PC-9 (cell line): Measurements from ENCODE around the gene FADS3. TPM values are rescaled to one million over a fixed set of nuclear protein-coding genes. Genes with fewer than 3 reads are reported as not detected.

ENCODE experiments used
- BruUV-seq: library from RNA; stranded (reverse); fragments of 400-500 nt; replicated peaks from 2 replicates; lab custom pipeline; 2021; lab: Mats Ljungman, UMichigan
- CTCF ChIA-PET: fragments of 300-600 bp; sonication (Branson Sonifier 250); formaldehyde crosslinking; loops from one replicate; lab custom pipeline; 2022; ENCODE audit warnings: antibody characterized with exemption; lab: Charles Lee
- POLR2A ChIA-PET: fragments of 300-600 bp; sonication (Branson Sonifier 250); formaldehyde crosslinking; loops from one replicate; lab custom pipeline; 2022; ENCODE audit warnings: antibody characterized with exemption; ENCODE audit not compliant: unreplicated experiment; lab: Charles Lee
- DNase-seq, 2 experiments: peaks; one replicate each; pipeline versions ENCODE4 v3.0.0 to v3.0.0-alpha.2; 2015 to 2022; ENCODE audit warnings: mixed read lengths in 1 of 2
- H2AFZ ChIP-seq: fragments of 200-600 bp; sonication (generic); 2 replicates; pipeline ENCODE4 v1.8.1; 2017; ENCODE audit warnings: antibody characterized with exemption
- H3F3A ChIP-seq: fragments of 200-600 bp; sonication (generic); 2 replicates; pipeline ENCODE4 v1.8.1; 2017; ENCODE audit warnings: antibody characterized with exemption, mild to moderate bottlenecking, low read depth; ENCODE audit not compliant: insufficient read depth
- H3K27ac ChIP-seq: fragments of 200-600 bp; sonication (generic); 2 replicates; pipeline ENCODE4 v1.6.1; 2016; ENCODE audit warnings: mixed run types
- H3K27me3 ChIP-seq: fragments of 200-600 bp; sonication (generic); 2 replicates; pipeline ENCODE4 v1.6.1; 2016; ENCODE audit warnings: low read depth, mixed run types; ENCODE audit not compliant: insufficient read depth
- H3K36me3 ChIP-seq: fragments of 200-600 bp; sonication (generic); 2 replicates; pipeline ENCODE4 v1.6.1; 2016; ENCODE audit warnings: low read depth, mixed run types
- H3K4me1 ChIP-seq: fragments of 200-600 bp; sonication (generic); replicated peaks from 2 replicates; pipeline ENCODE4 v1.6.1; 2016; ENCODE audit warnings: mixed run types; ENCODE audit not compliant: insufficient read depth
- H3K4me2 ChIP-seq: fragments of 200-600 bp; sonication (generic); 2 replicates; pipeline ENCODE4 v1.6.1; 2017; ENCODE audit warnings: mixed run types
- H3K4me3 ChIP-seq: fragments of 200-600 bp; sonication (generic); 2 replicates; pipeline ENCODE4 v1.6.1; 2016; ENCODE audit warnings: mixed run types
- H3K79me2 ChIP-seq: fragments of 200-600 bp; sonication (generic); 2 replicates; pipeline ENCODE4 v1.6.1; 2017; ENCODE audit warnings: low read depth, mixed run types
- H3K9me2 ChIP-seq: fragments of 200-600 bp; sonication (generic); 2 replicates; pipeline ENCODE4 v1.8.1; 2017; ENCODE audit warnings: mild to moderate bottlenecking; ENCODE audit not compliant: insufficient read depth
- H3K9me3 ChIP-seq: fragments of 200-600 bp; sonication (generic); 2 replicates; pipeline ENCODE4 v1.8.1; 2016; ENCODE audit warnings: low read depth; ENCODE audit not compliant: insufficient read depth
- H4K20me1 ChIP-seq: fragments of 200-600 bp; sonication (generic); 2 replicates; pipeline ENCODE4 v1.8.1; 2017; ENCODE audit not compliant: insufficient read depth
- EZH2 ChIP-seq: fragments of 200-600 bp; sonication (generic); IDR thresholded peaks from 2 replicates; pipeline ENCODE4 v1.8.0; 2017; ENCODE audit warnings: antibody characterized with exemption, low read depth
- intact Hi-C: fragments of 100-400 bp; cut with micrococcal nuclease; formaldehyde crosslinking; loops from one replicate; pipeline ENCODE4 v1.10.0; 2022; ENCODE audit not compliant: unreplicated experiment
- total RNA-seq: library from RNA; stranded (reverse); gene quantifications from 2 replicates; pipeline ENCODE4 v1.2.3, GENCODE V29; 2021
- TF ChIP-seq, protein P1 (sequence below): fragments of 200-600 bp; sonication (generic); conservative IDR thresholded peaks from 2 replicates; pipeline ENCODE4 v1.6.1; 2017; ENCODE audit warnings: mixed run types, antibody characterized with exemption, mild to moderate bottlenecking, moderate library complexity

FADS3 gene
- total RNA-seq, 1 experiment from 2014 or later = 75.5 TPM

DNA sequence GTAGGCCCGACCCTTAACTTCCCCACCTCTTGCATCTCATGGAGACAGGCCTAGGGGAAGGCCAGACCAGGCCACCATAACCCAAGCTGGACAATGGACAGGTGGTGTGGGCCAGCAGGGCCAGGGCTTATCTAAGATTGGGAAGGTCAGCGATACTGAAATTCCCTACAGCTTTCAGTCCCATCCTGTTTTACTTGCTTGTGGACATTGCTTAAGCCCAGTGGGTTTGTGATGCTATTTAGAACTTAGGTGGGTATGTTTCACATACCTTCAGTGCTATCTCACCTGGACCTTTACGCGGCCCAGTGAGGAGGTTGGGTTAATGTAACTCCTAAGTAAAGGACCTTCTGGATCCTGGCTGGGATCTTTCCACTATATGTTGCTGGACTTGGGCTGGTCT, 61.5 kb downstream of the FADS3 start:
- Histone ChIP-seq H3K4me2 (no peak overlapping the region), H3K4me1 (0 out of 2 replicates have a peak, but pooled peaks cover 5% of the 10 kb centered on the region), H3K9me2 (no peaks in the 10 kb centered on the region), H3K27me3 (no peaks in the 10 kb centered on the region), H3K79me2 (no peaks in the 10 kb centered on the region), H2AFZ (no peak overlapping the region), H3K9me3 (no peaks in the 10 kb centered on the region), H3F3A (no peaks in the 10 kb centered on the region), H3K36me3 (no peaks in the 10 kb centered on the region), H4K20me1 (no peaks in the 10 kb centered on the region), H3K27ac (no peak overlapping the region), H3K4me3 (no peak overlapping the region)
- BruUV-seq = no TSS peak
- ChIA-PET POLR2A (interaction anchor here (0.6 kb wide), 1 partner anchor 143 kb away, joined by 4 read pairs; no protein-coding TSS in a partner anchor), CTCF (interaction anchor here (0.6 to 1.4 kb wide), 2 partner anchors 15 to 24 kb away, joined by 3 read pairs; no protein-coding TSS in a partner anchor)
- no peak for TF ChIP-seq EZH2
- TF ChIP-seq, protein P1, sequence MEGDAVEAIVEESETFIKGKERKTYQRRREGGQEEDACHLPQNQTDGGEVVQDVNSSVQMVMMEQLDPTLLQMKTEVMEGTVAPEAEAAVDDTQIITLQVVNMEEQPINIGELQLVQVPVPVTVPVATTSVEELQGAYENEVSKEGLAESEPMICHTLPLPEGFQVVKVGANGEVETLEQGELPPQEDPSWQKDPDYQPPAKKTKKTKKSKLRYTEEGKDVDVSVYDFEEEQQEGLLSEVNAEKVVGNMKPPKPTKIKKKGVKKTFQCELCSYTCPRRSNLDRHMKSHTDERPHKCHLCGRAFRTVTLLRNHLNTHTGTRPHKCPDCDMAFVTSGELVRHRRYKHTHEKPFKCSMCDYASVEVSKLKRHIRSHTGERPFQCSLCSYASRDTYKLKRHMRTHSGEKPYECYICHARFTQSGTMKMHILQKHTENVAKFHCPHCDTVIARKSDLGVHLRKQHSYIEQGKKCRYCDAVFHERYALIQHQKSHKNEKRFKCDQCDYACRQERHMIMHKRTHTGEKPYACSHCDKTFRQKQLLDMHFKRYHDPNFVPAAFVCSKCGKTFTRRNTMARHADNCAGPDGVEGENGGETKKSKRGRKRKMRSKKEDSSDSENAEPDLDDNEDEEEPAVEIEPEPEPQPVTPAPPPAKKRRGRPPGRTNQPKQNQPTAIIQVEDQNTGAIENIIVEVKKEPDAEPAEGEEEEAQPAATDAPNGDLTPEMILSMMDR = no peak
- no peak for DNase-seq
- intact Hi-C loops = no loop called here

DNA sequence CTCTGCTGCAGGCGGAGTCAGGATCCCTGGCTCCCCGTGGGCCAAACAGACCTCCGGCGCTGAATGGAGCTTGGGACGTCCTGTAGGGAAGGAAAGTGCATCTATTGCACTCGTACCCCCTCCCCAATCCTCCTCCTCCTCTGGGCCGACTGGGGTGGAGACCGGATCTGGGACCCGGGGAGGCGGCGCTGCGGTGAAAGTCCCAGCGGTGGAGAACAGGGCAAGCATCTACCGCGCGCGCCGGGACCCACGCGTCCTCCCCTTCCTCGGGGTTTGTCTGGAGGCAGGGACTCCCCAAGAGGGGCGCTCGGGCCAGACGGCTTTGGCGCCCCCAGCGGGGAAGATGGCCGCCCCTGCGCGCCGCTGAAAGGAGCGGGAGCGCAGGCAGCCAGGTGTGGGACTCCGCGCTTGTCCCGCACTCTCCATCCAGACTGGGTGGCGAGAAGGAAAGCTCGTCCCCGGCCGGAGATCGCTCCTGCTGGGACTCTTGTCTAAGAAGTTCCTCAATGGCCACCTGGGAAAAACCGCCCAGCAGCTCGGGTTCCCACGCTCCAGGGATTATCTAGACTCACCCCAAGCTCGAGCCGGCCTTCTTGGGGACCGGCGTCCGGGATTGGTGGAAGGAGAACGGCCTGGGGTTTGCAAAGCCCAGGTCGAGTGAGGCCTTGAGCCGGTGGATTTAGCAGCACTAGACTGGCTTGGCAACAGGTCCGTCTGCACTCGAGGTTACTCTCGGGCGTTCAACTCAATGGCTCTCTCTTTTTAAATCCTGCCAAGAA, 62.5 kb downstream of the FADS3 start:
- no peaks in the 10 kb centered on the region for H3K36me3 ChIP-seq
- H3K79me2 ChIP-seq = no peaks in the 10 kb centered on the region
- ChIA-PET POLR2A (interaction anchor here (0.5 to 0.6 kb wide), 3 partner anchors 81 to 143 kb away, joined by 4 to 12 read pairs (median 4); no protein-coding TSS in a partner anchor), CTCF (interaction anchor here (0.6 to 1.4 kb wide), 3 partner anchors 14 to 1871 kb away, joined by 3 to 8 read pairs (median 3); no protein-coding TSS in a partner anchor)
- TF ChIP-seq, protein P1 = no peak
- TF ChIP-seq EZH2 = no peak
- no peaks in the 10 kb centered on the region for H3K27me3 ChIP-seq
- DNase-seq = peak in 1 of 2 experiments; percentile 39
- H3K9me2 ChIP-seq = no peaks in the 10 kb centered on the region
- H3K9me3 ChIP-seq = no peaks in the 10 kb centered on the region
- no peak overlapping the region for H3K4me2 ChIP-seq
- no peak overlapping the region for H2AFZ ChIP-seq
- H3K27ac ChIP-seq = no peak overlapping the region
- no peaks in the 10 kb centered on the region for H4K20me1 ChIP-seq
- intact Hi-C loops = loop anchor here (1.0 kb wide), 1 partner anchor 12 kb away; the partner anchor contains the start of gene FADS1
- H3F3A ChIP-seq = no peaks in the 10 kb centered on the region
- H3K4me1 ChIP-seq = no peaks in the 10 kb centered on the region
- no peak overlapping the region for H3K4me3 ChIP-seq
- BruUV-seq = TSS peak; percentile 32

DNA sequence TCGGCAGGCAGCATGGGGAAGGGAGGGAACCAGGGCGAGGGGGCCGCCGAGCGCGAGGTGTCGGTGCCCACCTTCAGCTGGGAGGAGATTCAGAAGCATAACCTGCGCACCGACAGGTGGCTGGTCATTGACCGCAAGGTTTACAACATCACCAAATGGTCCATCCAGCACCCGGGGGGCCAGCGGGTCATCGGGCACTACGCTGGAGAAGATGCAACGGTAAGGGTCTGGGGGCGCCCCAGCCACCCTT, 63.0 kb downstream of the FADS3 start:
- Histone ChIP-seq H3K9me2 (no peaks in the 10 kb centered on the region), H3K4me1 (no peaks in the 10 kb centered on the region), H3K4me2 (no peak overlapping the region), H3F3A (no peaks in the 10 kb centered on the region), H2AFZ (no peak overlapping the region), H3K36me3 (no peaks in the 10 kb centered on the region), H3K4me3 (no peak overlapping the region), H3K9me3 (no peaks in the 10 kb centered on the region), H3K79me2 (no peaks in the 10 kb centered on the region), H4K20me1 (no peaks in the 10 kb centered on the region), H3K27ac (no peak overlapping the region), H3K27me3 (no peaks in the 10 kb centered on the region)
- no peak for DNase-seq
- BruUV-seq = no TSS peak
- intact Hi-C loops = loop anchor here (1.0 kb wide), 1 partner anchor 11 kb away; the partner anchor contains the start of gene FADS1
- TF ChIP-seq EZH2 = no peak
- TF ChIP-seq, protein P1 = no peak
- POLR2A ChIA-PET = interaction anchor here (0.6 to 1.0 kb wide), 5 partner anchors 13 to 86 kb away, joined by 4 to 22 read pairs (median 4); partner anchors contain the start of genes FEN1 and TMEM258
- CTCF ChIA-PET = interaction anchor here (1.3 kb wide), 1 partner anchor 31 kb away, joined by 8 read pairs; no protein-coding TSS in a partner anchor
